Esophagus muscularis mucosa (tissue), 4 donors: ENCODE measurements around the gene DOCK4. TPM values are rescaled to one million over a fixed set of nuclear protein-coding genes. Genes with fewer than 3 reads are reported as not detected.

Source experiments
- DNase-seq: peaks from one replicate; pipeline ENCODE4 v3.0.0-alpha.2; 2017; ENCODE audit errors: extremely low spot score
- H3K27ac ChIP-seq, 4 donors: fragments of 200-600 bp; sonication (generic); replicated peaks in 1 of 4; 1 replicate in 3 of 4; 2 replicates in 1 of 4; pipeline ENCODE4 v1.5.1; 2016 to 2019; ENCODE audit warnings: mild to moderate bottlenecking in 1 of 4
- H3K27me3 ChIP-seq, 4 donors: fragments of 200-600 bp; sonication (generic); one replicate each; pipeline versions ENCODE4 v1.5.1 to v1.6.0; 2016 to 2019
- H3K36me3 ChIP-seq, 4 donors: fragments of 200-600 bp; sonication (generic); one replicate each; pipeline ENCODE4 v1.5.1; 2016 to 2019
- H3K4me1 ChIP-seq, 4 donors: fragments of 200-600 bp; sonication (generic); one replicate each; pipeline ENCODE4 v1.5.1; 2016 to 2019
- H3K4me3 ChIP-seq, 4 donors: fragments of 200-600 bp; sonication (generic); 1 replicate in 2 of 4; 2 replicates in 2 of 4; pipeline ENCODE4 v1.5.1; 2016 to 2019; ENCODE audit warnings: mild to moderate bottlenecking in 4 of 4, moderate library complexity in 1 of 4
- H3K9me3 ChIP-seq, 4 donors: fragments of 200-600 bp; sonication (generic); 1 replicate in 3 of 4; 2 replicates in 1 of 4; pipeline ENCODE4 v1.5.1; 2016 to 2019
- EP300 ChIP-seq: sonication (generic); formaldehyde crosslinking; IDR thresholded peaks from one replicate; pipeline ENCODE4 v1.6.1; 2017; ENCODE audit warnings: antibody characterized with exemption
- POLR2A ChIP-seq: fragments of 450-650 bp; IDR thresholded peaks from one replicate; pipeline ENCODE4 v1.6.1; 2017; ENCODE audit warnings: antibody characterized with exemption, moderate library complexity, mild to moderate bottlenecking, low read depth
- POLR2AphosphoS5 ChIP-seq, 2 donors: sonication (generic); formaldehyde crosslinking; IDR thresholded peaks; one replicate each; pipeline ENCODE4 v1.6.1; 2017; ENCODE audit warnings: antibody characterized with exemption in 2 of 2
- WGBS: methylation state at CpG from one replicate; pipeline ENCODE4 v1.1.5; 2018; 5-methylcytosine and 5-hydroxymethylcytosine counted together
- intact Hi-C: fragments of 100-400 bp; cut with DNase I; formaldehyde crosslinking; loops from one replicate; pipeline ENCODE4 v1.15.1; 2023
- total RNA-seq, 4 donors: library from RNA; depleted of rRNA; stranded (reverse); fragments of >200 nt; gene quantifications; one replicate each; pipeline versions ENCODE4 v1.1.0 to v1.2.1, GENCODE V29; 2016
- TF ChIP-seq, protein P1 (sequence below), 3 experiments: fragments of 200-600 bp in 2 of 3; fragments of 450-650 bp in 1 of 3; sonication (generic) in 2 of 3; IDR thresholded peaks; one replicate each; pipeline ENCODE4 v1.5.1; 2017 to 2019; ENCODE audit warnings: antibody characterized with exemption in 3 of 3, mild to moderate bottlenecking in 2 of 3, moderate library complexity in 1 of 3

Gene DOCK4
- total RNA-seq, 4 donors from 2014 or later: 14.0 to 25.3 (median 18.8) TPM

DNA sequence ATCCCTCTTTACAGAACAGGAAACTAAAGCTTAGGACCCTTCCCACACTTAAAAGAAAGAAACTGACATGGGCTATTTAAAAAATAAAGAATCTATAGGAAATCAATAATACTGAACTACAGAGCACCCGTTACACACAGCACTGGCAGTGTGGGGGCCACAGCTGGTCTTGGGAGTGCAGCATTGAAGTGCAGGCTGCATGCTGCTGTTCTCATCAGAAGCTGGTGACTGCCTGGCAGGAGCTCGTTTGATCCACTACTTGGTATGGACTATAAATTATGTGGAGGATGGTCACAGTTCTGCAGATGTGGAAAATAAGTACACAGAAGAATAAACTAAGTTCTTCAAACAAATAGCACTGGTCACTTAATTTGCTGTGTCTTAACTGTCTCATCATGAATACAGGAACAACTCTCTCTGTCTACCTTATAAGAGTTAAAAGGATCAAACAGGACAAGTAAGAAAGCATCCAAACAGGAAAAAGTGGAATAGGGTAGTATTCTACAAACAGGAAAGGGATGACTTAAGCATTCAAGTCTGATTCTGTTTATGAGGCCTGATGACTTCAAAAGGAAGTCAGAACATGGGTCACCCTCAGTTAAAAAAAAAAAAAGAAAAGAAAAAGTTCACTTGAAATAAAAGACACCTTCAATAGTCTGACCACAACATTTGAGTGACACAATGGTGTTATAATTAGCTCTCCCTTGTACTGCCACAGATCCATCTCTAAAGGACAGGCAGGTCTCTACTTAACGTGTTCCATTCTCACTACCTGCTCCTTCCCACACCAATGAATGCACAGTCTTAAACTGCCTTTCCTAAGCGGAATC, 21.0 kb downstream of the DOCK4 start:
- intact Hi-C loops: no loop called here
- Histone ChIP-seq H3K27me3 (no peaks in the 10 kb centered on the region), H3K4me1 (peaks cover 10 to 32% (median 13%) of the 10 kb centered on the region in 4 donors), H3K36me3 (no peaks in the 10 kb centered on the region), H3K4me3 (no peak overlapping the region), H3K27ac (no peak overlapping the region), H3K9me3 (no peaks in the 10 kb centered on the region)
- TF ChIP-seq, protein P1, sequence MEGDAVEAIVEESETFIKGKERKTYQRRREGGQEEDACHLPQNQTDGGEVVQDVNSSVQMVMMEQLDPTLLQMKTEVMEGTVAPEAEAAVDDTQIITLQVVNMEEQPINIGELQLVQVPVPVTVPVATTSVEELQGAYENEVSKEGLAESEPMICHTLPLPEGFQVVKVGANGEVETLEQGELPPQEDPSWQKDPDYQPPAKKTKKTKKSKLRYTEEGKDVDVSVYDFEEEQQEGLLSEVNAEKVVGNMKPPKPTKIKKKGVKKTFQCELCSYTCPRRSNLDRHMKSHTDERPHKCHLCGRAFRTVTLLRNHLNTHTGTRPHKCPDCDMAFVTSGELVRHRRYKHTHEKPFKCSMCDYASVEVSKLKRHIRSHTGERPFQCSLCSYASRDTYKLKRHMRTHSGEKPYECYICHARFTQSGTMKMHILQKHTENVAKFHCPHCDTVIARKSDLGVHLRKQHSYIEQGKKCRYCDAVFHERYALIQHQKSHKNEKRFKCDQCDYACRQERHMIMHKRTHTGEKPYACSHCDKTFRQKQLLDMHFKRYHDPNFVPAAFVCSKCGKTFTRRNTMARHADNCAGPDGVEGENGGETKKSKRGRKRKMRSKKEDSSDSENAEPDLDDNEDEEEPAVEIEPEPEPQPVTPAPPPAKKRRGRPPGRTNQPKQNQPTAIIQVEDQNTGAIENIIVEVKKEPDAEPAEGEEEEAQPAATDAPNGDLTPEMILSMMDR (IDR thresholded peaks at IDR 0.05): no peak
- TF ChIP-seq EP300: no peak
- TF ChIP-seq POLR2A: no peak
- no peak for TF ChIP-seq POLR2AphosphoS5 (IDR thresholded peaks at IDR 0.05)
- 77% methylated on average over 4 of the region's 4 CpGs for WGBS
- DNase-seq: no peak

DNA sequence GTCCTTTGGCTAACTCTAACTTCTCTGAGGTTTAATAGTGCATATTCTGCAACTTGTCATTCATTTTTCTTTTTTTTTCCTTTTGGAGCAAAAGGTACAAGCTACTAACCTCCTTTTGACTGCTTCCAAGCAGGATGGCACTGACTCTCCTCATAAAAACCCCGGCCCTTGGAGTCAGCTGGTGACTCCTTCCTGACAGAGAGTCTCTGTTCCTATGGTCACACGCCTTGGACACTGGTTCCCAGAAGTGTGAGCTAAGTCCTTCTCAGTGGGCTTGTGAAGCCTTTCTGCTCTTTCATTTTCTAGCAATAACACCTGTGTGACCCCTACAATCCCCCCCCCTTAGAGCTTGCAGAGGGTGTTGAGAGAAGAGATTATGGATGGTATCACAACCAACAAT, 21.7 kb downstream of the DOCK4 start:
- H3K4me1 ChIP-seq: peaks cover 10 to 32% (median 13%) of the 10 kb centered on the region in 4 donors
- no peaks in the 10 kb centered on the region for H3K27me3 ChIP-seq
- intact Hi-C loops: no loop called here
- TF ChIP-seq POLR2A (no peak), POLR2AphosphoS5 (IDR thresholded peaks at IDR 0.05) (no peak), EP300 (no peak)
- TF ChIP-seq, protein P1 (IDR thresholded peaks at IDR 0.05): no peak
- DNase-seq: no peak
- no peak overlapping the region for H3K27ac ChIP-seq
- no peaks in the 10 kb centered on the region for H3K36me3 ChIP-seq
- H3K4me3 ChIP-seq: no peak overlapping the region
- no peaks in the 10 kb centered on the region for H3K9me3 ChIP-seq
- WGBS: 95% methylated on average over 2 of the region's 2 CpGs

DNA sequence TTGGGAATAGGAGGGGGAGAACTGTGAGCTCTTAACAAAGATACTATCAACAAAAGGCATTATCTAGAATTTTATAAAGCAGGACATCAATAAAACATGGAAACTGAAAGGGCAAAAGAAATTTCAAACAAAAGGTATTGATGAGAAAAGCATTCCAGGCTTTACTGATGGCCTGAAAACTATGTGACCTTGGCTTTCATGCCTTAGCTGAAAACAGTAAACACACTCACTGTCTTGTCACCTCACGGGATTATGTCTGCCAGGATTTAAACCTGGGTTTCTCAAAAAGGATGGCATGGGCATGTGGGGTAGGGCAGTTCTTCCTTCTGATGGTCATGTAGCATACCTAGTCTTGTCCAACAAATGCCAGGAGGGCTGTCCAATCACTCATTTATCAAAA, 22.9 kb downstream of the DOCK4 start:
- H3K27ac ChIP-seq: no peak overlapping the region
- 85% methylated on average over 1 of the region's 1 CpG for WGBS
- no peak overlapping the region for H3K4me3 ChIP-seq
- no peaks in the 10 kb centered on the region for H3K27me3 ChIP-seq
- peaks cover 10 to 32% (median 13%) of the 10 kb centered on the region in 4 donors for H3K4me1 ChIP-seq
- no peaks in the 10 kb centered on the region for H3K9me3 ChIP-seq
- no peak for TF ChIP-seq EP300
- TF ChIP-seq POLR2AphosphoS5 (IDR thresholded peaks at IDR 0.05): no peak
- TF ChIP-seq, protein P1 (IDR thresholded peaks at IDR 0.05): no peak
- no peak for TF ChIP-seq POLR2A
- DNase-seq: no peak
- no peaks in the 10 kb centered on the region for H3K36me3 ChIP-seq
- intact Hi-C loops: no loop called here

DNA sequence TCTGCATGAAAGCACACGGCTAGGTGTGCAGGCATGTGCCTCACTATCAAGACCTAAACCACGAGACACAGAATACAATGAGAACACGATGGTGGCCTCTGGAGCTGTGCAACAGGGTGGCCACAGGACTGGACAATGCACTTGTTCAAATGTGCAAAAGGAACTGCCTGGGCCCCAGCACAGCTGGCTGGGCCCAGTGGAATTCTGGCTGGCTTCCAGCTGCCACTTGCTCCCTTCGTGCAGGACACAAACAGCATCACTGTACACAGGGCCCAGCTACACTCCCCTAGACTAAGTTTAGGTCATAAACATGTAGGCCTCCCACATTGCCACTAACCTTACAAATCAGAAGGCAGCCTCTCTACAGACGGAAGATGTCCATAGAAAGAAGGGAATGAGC, 23.4 kb downstream of the DOCK4 start:
- intact Hi-C loops: no loop called here
- WGBS: 84% methylated on average over 5 of the region's 5 CpGs
- DNase-seq: no peak

More for the DNA sequence above, 23.4 kb downstream of the DOCK4 start:
- H3K9me3 ChIP-seq: no peaks in the 10 kb centered on the region
- no peaks in the 10 kb centered on the region for H3K36me3 ChIP-seq
- H3K4me1 ChIP-seq: peaks cover 10 to 32% (median 13%) of the 10 kb centered on the region in 4 donors
- H3K27me3 ChIP-seq: no peaks in the 10 kb centered on the region
- no peak overlapping the region for H3K27ac ChIP-seq
- no peak overlapping the region for H3K4me3 ChIP-seq
- TF ChIP-seq POLR2A (no peak), EP300 (no peak), POLR2AphosphoS5 (IDR thresholded peaks at IDR 0.05) (no peak)
- TF ChIP-seq, protein P1 (IDR thresholded peaks at IDR 0.05): no peak
